NCI-H774 (cell line): Measurements from ENCODE around the gene TSN.
"Not testable (repeated sequence)": the region's sequence is repeated elsewhere in the genome, so short reads cannot be mapped to it uniquely, and the experiment has no call there.

Experiments used
- DNase-seq: peaks from one replicate; lab custom pipeline; 2025; lab: John Stamatoyannopoulos, UW

The TSN gene

GRCh38 chr2:121755237-121756111, at the start of gene TSN:
Gene TSN, plus strand, starts transcription at chr2:121755651. Its CDS starts 129 bp downstream, at chr2:121755780.
- DNase-seq, result peak; percentile 97

DNA sequence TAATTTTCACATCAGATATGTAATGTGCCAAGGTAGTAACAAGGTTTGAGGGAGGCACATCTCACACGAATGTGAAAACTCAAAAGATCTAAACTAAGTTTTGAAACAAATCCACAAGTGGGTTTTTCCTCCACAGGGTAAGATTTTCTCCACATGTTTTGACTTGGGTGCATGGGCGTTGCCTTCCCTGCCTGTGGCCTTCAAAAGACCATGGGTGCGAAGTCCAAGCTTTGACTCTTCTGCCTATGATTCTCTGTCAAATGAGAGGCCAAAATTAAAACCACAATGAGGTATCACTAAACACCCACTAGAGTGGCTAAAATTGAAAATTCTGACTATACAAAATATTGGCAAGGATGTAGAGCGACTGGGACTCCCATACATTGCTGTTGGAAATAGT, 49.5 kb upstream of the TSN start:
- DNase-seq, result no peak

GRCh38 chr2:121707344-121707919, 48.0 kb upstream of the TSN start:
- DNase-seq, result no peak

- no peak for DNase-seq
Measured at GRCh38 chr2:121707920-121708361, 47.5 kb upstream of the TSN start.

GRCh38 chr2:121709776-121710469, 45.5 kb upstream of the TSN start:
- DNase-seq, result no peak

GRCh38 chr2:121710470-121711170, 44.8 kb upstream of the TSN start:
- DNase-seq, result no peak

DNA sequence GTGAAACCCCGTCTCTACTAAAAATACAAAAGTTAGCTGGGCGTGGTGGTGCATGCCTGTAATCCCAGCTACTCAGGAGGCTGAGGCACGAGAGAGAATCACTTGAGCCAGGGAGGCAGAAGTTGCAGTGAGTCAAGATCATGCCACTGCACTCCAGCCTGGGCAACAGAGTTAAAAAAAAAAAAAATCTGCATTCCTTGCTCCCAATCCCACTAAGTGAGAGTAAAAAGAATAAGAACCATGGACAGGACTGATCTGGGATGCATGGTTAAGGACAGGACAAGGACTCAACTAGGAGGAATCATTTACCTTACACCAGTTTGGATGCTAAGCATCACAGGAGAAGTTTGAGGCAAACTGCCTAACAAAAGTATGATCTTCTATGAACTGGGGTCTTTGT, 44.0 kb upstream of the TSN start:
- DNase-seq, result not testable (repeated sequence)

DNA sequence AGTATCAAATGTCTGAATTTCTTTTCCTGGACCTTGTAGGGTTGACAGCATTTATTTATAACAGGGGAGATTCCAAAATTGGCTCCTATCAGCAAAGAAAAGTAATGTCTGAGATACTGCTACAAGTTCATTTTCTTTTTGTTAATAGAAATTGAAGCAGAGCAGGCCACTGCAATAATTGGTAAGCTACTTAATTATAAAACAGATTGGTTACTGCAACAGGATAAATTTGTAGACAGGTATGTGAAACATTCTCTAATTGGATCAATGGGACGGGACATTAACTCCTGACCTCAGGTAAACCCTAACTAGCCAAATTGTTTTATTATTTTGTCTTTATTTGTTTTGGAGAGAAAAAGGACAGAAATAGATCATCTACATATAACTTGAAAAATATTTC, 39.3 kb upstream of the TSN start:
- no peak for DNase-seq

GRCh38 chr2:121717529-121717928, 37.9 kb upstream of the TSN start:
- DNase-seq, result no peak

GRCh38 chr2:121721926-121722325, 33.5 kb upstream of the TSN start:
- no peak for DNase-seq

DNA sequence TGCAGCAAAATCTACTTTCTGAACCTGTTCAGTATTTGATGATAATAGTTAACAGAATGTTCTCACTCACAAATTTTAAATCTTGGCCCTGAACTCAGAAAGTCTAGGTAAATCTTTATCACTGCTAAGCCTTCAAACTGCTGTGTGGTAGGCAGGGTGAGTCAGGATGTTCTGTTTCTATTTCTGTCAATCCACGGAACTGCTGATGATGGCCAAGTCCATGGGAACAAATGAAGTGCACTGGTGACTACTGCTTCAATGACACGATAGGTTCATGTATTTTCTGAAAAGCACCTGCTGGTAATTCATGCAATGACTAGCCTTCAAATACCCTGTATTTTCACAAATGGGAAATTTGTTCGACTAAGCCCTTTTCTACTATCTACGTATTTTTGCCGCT, 33.0 kb upstream of the TSN start:
- DNase-seq, result no peak

DNA sequence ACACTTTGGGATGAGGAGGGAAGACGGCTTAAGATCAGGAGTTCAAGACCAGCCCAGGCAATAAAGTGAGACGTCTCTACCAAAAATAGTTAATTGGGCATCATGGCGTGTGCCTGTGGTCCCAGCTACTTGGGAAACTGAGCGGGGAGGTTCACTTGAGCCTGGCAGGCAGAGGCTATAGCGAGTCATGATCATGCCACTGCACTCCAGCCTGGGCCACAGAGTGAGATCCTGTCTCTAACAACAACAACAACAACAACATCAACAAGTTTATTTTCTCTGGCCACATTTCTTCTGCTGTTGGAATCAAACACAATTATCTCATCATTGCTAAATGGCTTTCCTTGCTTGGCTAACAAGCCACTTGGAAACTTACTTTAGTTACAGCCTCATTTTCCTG, 32.1 kb upstream of the TSN start:
- no peak for DNase-seq

GRCh38 chr2:121727332-121727731, 28.1 kb upstream of the TSN start:
- DNase-seq, result no peak

- no peak for DNase-seq
Measured at GRCh38 chr2:121727950-121728349, 27.5 kb upstream of the TSN start.

DNA sequence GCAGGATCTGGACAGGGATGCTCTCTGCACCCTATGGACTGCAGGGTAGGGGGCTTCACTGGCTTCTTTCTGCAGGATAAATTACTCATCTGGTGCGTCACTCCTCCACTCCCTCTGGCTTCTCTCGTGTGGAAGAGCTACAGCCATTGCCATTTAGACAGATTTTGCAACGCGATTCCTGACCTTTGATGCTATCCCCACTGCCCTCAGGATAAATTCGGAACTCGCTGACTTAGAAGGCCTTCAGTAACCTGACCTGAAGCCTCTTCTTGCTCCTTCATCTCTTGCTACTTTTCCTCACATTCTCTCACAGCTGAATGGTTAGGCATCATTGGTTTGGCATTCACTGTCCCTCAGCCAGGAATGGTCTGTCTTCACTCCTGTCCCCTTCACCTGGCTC, 24.1 kb upstream of the TSN start:
- DNase-seq, result no peak

DNA sequence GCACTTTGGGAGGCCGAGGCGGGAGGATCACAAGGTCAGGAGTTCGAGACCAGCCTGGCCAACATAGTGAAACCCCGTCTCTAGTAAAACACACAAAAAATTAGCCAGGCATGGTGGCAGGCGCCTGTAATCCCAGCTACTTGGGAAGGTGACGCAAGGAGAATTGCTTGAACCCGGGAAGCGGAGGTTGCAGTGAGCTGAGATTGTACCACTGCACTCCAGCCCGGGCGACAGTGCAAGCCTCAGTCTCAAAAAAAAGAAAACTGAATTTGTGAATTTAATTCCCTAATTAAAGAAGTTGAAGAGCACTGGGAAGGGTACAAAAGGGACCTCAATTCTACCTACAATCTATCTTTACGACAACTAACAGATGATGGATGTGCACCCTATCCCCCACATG, 20.9 kb upstream of the TSN start:
- DNase-seq, result not testable (repeated sequence)

GRCh38 chr2:121735518-121736074, 19.9 kb upstream of the TSN start:
- no peak for DNase-seq

GRCh38 chr2:121736140-121736461, 19.4 kb upstream of the TSN start:
- DNase-seq, result no peak

GRCh38 chr2:121736462-121737336, 18.8 kb upstream of the TSN start, which contains the start of gene NIFK:
Gene NIFK, minus strand, starts transcription at chr2:121736875. Its CDS starts 25 bp downstream, at chr2:121736850.
- peak; percentile 94 for DNase-seq

DNA sequence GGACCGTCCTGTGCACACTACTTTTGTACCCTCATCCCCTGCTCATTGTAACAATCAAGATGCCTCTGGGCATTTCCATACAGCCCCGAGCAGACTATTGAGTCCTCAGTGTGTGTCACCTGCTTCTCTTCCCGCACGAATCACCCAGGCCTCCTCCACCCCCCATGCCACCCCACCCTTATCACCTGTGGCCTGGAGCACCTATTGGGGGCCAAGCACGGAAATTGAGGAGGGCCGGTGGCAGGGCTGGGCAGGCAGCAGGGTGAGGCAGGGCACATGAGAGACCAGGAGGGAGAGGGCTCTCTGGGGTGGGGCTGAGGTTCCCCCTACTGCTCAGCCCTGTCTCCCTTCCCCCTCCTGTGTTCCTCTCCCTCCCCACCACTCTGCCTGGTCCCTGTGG, 14.5 kb upstream of the TSN start:
- DNase-seq, result no peak

GRCh38 chr2:121741450-121741849, 14.0 kb upstream of the TSN start:
- no peak for DNase-seq
